ENCODE measurements around the gene PSEN1.

The PSEN1 gene

DNA sequence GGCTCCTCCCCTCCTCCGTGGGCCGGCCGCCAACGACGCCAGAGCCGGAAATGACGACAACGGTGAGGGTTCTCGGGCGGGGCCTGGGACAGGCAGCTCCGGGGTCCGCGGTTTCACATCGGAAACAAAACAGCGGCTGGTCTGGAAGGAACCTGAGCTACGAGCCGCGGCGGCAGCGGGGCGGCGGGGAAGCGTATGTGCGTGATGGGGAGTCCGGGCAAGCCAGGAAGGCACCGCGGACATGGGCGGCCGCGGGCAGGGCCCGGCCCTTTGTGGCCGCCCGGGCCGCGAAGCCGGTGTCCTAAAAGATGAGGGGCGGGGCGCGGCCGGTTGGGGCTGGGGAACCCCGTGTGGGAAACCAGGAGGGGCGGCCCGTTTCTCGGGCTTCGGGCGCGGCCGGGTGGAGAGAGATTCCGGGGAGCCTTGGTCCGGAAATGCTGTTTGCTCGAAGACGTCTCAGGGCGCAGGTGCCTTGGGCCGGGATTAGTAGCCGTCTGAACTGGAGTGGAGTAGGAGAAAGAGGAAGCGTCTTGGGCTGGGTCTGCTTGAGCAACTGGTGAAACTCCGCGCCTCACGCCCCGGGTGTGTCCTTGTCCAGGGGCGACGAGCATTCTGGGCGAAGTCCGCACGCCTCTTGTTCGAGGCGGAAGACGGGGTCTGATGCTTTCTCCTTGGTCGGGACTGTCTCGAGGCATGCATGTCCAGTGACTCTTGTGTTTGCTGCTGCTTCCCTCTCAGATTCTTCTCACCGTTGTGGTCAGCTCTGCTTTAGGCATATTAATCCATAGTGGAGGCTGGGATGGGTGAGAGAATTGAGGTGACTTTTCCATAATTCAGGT, at the start of gene PSEN1:
Gene PSEN1, plus strand, starts transcription at position 121 of the 839 bp plus-strand sequence. CDS start 11,513 bp downstream, outside the sequence.
- peak; percentile 78 to 88 for DNase-seq

DNA sequence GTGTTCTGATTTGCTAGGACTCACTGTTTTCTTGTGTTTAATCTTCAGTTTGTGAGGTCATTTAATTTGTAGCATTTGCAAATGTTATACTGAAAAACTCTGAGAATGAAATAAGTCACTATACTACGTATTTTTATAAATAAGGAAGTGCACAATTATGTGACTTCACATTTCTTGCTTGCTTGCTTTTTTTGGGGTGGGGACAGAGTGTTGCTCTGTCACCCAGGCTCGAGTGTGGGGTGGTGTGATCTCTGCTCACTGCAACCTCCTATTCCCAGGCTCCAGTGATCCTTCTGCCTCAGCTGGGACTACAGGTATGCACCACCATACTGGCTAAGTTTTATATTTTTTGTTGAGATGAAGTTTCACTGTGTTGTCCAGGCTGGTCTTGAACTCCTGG, 45.3 kb upstream of the PSEN1 start:
- DNase-seq = no peak

DNA sequence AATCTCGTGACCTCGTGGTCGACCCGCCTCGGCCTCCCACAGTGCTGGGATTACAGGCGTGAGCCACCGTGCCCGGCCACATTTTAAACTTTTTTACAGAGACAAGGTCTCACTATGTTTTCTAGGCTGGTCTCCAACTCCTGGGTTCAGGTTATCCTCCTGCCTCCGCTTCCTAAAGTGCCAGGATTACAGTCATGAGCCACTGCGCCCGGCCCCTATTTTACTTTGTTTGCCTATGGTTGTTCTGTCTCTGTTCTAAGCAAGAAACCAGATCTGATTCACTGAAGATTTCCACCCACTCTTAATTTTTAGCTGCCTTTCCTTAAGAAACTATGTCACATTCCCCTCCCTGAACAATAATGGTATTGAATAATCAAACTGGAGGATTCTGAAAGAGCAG, 38.9 kb upstream of the PSEN1 start:
- DNase-seq = no peak

DNA sequence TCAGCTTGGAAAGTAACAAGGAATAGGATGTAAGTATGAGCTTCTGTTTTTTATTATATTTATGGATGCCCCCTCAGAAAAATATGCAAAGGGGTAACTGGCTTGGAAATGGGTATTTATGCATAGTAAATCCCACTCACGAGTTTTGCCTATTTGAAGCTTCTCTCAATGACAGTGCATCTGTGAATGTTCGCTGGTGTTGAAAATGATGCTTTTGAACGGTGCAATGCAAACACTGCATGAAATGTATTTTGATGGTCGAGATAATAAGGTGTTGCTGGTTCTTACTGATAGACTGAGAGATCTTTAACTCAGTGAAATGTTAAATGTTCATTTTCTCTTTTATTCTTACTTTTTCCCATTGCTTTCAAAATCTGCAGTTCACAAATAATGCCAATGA, 36.0 kb upstream of the PSEN1 start:
- no peak for DNase-seq

DNA sequence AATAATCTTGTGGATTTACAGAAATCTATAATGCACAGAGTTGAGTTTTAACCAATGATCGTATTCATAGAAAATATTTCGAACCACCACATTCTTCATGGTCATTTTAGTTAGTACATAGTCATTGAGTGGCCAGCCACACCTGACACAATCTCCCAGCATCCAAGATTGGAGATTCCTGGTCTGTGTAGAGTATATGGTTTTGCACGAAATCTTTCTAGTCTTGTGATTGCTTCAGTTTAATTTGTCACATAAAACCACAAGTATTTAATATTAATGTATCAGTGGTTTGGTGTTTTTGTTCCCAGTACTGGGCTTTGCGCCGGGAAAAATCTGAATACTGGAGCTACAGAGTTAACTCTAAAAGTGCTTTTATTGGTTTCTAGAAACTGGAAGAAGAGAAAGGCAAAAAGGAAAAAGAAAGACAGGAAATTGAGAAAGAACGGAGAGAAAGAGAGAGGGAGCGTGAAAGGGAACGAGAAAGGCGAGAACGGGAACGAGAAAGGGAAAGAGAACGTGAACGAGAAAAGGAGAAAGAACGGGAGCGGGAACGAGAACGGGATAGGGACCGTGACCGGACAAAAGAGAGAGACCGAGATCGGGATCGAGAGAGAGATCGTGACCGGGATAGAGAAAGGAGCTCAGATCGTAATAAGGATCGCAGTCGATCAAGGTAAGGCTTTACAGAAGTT, 33.4 kb upstream of the PSEN1 start:
- DNase-seq = no peak

DNA sequence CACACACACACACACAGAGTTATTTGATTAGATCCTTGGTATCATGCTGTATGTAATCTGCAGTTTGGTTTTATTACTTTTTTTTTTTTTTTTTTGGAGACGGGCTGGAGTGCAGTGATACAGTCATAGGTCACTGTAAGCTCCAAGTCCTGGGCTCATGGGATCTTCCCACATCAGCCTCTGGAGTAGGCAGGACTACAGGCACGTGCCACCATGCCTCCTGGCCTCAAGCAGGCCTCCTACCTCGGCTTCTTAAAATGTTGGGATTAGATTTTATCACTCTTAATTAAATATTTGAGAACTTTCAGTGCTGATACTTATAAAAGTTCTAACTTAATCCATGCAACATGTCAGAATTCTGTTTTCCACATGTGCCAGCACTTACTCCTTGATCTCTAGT, 31.3 kb upstream of the PSEN1 start:
- no peak for DNase-seq

DNA sequence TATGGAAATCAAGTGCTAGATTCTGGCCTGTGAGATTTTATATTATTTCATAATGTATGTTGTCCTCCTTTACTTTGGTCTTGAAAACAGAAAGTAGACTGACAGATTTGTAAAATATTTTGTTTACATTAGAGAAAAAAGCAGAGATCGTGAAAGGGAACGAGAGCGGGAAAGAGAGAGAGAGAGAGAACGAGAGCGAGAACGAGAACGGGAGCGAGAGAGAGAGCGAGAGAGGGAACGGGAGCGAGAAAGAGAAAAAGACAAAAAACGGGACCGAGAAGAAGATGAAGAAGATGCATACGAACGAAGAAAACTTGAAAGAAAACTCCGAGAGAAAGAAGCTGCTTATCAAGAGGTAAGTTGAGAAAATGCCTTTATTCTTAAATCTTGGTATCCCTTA, 30.6 kb upstream of the PSEN1 start:
- DNase-seq = no peak

DNA sequence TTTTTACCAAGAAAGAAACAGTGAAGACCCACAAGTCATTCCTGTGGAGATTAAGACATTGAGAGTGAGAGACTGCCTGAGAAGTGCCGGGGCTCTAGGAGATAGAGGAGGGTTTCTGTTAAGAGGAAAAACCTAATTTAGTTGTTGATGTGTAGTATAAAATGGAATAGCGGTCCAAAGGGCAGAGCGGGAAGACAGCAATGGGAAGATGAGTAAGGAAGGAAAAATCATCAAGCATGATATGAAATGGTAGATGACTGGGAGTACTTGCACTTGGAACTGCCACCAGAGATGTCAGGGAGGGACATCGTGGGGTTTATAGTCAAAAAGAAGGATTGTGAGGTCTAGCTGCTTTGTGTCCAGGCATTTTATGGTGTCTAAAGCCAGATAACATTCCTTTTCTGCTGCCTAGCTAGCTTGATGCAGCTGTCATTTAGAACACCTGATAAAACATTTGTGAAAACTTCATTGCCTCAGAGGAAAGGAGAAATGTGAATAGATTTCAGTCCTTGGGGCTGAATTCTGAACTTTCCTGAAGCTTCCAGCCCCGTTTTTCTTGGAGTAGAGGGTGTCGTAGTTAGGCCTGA, 20.1 kb upstream of the PSEN1 start:
- no peak for DNase-seq

DNA sequence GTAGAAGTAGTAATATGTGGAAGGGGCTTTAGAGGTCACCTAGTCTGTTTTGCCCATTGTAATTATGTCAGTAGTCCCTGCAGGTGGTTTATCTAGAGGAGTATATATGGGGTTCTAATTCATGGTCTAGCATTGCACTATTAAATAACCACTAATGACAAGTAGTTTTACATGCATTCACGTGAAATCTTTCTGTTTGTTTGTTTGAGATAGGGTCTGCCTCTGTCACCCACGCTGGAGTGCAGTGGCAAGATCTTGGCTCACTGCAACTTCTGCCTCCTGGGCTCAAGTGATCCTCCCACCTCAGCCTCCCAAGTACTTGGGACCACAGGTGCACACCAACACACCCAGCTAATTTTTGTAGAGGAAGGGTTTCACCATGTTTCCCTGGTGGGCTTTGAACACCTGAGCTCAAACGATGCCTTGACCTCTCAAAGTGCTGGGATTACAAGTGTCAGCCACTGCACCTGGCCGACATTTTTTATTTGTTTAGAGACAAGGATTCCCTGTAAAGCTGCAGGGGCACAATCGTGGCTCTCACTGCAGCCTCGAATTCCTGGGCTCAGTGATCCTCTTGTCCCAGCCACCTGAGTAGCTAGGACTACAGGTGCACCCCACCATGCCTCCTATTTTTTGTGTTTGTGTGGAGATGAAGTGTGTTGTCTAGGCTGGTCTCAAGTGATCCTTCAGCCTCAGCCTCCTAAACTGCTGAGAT, 12.0 kb upstream of the PSEN1 start:
- no peak for DNase-seq

DNA sequence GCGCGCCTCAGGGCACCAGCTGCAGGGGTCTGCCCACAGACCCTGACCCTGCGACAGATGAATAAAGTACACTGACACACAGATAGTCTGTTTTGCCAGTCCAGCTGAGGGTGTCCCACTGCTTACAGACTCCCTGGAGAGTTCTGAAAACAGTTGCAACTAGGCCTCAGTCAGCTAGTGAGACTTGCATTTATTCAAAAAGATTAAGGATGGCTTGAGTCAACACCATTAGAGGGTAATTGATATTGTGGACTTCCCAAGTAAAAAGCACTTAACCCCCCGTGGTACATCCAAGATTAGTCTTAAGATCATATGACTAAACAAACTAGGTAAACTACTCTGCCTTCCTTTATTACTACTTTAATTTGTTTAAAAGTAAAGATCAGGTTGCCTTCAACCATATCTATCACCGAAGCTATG, 11.1 kb upstream of the PSEN1 start:
- DNase-seq = no peak

DNA sequence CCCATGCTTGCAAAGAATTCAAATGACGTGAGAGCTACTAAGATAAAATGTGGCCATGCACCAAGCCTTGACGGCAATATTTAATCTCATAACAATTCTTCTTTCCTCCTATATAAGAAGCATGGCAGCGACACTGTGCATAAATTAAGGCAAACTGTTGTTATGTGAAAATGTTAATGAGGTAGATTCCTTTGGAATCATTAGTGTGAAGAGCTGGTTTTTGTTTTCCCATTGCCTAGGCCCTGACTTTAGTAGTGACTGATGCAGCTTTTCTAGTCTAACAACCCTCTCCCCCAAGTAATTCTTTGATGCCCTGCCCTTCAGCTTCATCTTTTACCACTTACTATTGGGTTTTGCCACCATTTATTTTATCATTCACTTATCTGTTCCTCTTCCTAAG, 10.6 kb upstream of the PSEN1 start:
- DNase-seq = no peak

DNA sequence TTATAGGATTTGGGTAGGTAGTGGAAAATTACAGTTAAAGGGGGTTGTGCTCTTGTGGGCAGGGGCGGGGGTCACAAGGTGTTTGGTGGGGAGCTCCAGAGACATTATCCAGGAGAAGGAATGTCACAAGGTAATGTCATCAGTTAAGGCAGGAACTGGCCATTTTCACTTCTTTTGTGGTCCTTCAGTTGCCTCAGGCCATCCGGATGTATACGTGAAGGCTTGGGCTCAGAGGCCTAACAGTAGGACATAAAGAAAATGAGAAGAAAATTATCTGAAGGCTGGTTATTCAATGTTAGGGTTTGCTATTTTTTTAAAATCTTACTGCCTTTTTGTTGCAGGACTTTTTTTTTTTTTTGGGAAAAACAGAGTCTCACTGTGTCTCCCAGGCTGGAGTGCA, 2.5 kb upstream of the PSEN1 start:
- no peak for DNase-seq

DNA sequence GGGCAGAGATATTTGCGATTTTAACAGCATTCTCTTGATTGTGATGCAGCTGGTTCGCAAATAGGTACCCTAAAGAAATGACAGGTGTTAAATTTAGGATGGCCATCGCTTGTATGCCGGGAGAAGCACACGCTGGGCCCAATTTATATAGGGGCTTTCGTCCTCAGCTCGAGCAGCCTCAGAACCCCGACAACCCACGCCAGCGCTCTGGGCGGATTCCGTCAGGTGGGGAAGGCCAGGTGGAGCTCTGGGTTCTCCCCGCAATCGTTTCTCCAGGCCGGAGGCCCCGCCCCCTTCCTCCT, 271 bp upstream of the PSEN1 start:
- DNase-seq = no peak

DNA sequence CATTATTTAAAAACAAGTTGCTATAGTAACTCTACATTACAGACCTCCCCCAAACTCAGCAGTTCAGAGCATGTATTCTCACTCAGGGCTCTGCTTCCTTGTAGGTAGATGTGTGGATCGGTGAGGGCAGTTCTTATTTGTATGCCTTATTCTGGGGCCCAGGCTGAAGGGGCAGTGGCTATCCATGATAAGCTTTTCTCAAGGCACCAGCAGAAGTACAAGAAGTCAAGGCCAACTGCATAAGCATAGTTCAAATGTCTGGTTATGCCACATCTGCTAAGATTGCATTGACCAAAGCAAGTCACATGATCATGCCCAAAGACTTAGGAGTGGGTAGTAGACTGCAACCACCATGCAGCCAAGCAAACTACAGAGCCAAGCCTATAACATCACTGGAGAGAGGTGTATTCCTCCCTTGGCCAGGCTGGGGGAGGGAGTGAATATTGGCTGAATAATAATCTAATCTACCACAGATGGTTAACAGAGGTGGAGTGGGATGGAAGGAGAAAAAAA, 4.6 kb downstream of the PSEN1 start:
- DNase-seq = no peak

DNA sequence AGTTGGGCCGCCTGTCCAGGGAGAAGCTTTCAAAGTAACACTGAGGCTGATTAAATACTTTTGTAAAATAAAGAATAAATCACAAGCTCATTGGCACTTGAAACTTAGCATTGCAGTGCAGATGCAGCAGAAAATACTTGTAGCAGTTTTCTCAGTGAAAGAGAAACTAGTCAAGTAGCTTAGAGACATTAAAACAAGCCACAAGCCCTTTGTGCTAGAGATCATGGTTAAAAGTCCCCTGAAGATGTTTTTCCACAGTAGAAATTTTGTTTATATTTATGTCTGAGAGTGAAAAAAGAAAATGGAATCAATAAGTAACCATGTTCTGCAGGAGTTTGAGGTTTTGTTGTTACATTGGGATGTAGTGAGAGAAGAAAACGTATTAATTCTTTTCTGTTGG, 5.9 kb downstream of the PSEN1 start:
- DNase-seq = no peak

DNA sequence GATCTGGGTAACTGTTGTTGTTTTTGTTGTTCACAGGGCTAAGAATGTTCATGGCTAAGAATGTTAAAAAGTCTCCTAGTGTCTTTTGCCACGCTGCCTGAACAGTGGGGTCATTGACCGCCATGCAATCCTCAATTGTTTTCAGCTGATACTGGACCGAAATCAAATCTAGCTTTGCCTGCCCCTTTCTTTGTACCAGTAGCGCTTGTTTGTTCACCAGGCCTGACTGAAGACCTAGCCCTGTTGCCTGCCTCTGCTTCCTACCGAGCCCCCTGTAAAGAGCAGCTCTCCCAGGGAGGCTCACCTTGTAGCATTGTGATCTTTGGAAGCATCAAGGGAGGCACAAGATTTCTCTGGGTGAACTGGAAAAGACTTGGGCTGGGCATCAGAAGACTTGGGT, 6.7 kb downstream of the PSEN1 start:
- no peak for DNase-seq

DNA sequence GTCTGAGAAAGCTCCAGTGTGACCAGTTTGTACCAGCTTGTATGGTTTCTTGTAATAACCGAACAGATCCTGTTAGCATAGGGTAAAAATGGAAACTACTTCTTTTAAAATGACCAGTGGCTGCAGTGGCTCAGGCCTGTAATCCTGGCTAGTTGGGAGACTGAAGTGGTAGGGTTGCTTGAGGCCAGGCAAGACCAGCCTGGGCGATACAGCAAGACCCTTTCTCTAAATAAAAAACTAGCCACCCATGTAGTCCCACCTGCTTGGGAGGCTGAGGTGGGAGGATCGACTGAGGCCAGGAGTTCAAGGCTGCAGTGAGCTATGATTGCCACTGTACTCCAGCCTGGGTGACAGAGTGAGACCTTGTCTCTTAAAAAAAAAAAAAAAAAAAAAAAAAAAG, 7.3 kb downstream of the PSEN1 start:
- no peak for DNase-seq

DNA sequence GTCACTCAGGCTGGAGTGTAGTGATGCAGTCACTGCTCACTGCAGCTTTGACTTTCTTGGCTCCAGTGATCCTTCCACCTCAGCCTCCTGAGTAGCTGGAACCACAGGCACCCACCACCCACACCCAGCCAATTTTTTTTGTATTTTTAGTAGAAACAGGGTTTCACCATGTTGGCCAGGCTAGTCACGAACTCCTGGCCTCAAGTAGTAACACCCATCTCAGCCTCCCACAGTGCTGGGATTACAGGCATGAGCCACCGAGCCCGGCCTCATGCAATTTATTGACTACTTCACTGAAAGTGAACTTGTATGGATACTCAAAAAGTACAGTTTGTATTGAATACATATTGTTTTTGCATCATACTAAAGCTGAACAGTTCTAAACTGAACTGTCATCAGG, 9.1 kb downstream of the PSEN1 start:
- DNase-seq = no peak

DNA sequence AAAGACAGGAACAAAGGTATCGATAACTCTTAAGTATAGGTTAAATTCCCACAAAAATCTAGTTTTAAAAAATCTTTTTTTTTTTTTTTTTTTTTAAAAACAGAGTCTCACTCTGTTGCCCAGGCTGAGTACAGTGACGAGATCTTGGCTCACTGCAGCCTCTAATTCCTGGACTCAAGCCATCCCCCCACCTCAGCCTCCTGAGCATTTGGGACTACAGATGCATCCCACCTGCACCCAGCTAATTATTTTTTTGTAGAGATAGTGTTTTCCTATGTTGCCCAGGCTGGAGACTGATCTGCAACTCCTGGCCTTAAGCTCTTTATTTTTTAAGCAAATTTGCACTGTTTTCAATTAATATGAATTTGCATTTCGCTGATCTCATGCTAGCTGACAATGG, 9.8 kb downstream of the PSEN1 start:
- no peak for DNase-seq

DNA sequence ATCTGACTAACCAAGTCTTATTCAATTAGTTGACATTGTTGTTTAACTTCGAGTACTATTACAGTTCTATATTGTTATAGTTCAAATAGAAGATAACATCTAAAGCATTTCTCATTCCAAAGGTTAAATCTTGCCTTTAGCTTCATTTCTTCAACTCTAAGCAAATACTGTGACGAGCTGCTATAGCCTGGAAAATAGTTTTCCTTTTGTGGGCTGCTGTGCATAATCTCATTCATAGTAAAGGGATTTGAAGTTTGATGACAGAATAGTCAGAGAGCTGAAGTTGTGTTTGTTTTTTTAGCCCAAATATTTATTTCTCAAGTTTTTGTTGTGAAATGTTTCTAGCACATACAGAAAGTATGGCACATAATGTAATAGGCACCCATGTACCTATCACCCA, 13.4 kb downstream of the PSEN1 start:
- DNase-seq = no peak

DNA sequence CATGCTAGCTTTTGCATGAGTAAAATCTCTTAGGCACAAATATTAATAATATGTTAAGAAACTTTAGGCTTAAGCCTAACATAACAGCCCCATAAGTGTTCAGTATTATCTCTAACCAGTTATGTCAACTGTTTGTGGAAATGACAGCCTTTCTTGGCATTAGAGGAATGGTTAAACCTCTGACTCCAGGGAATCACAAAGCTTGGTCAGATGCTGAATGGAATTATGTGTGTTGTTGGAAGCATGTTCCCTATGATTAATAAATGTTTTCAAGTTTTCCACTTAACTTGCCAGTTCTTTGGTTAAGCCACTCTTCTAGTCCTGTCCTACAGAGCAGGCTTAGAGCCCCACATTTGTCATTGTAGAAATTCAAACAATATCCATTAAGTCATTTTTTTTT, 17.0 kb downstream of the PSEN1 start:
- no peak for DNase-seq

DNA sequence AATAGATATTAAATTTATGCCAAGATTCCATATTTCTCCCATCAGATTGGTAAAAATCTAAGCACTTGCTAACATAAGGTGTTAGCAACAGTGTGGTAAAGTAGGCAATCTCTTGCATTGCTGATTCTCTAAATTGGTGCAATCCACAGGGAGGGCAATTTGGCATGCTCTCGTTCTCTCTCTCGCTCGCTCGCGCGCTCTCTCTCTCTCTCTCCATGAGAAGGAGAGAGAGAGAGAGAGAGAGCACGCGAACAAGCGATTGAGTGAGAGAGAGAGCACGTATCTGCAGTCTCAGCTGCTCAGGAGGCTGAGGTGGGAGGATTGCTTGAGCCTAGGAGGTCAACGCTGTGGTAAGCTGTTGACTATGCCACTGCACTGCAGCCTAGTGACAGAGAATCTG, 25.9 kb downstream of the PSEN1 start:
- no peak for DNase-seq

DNA sequence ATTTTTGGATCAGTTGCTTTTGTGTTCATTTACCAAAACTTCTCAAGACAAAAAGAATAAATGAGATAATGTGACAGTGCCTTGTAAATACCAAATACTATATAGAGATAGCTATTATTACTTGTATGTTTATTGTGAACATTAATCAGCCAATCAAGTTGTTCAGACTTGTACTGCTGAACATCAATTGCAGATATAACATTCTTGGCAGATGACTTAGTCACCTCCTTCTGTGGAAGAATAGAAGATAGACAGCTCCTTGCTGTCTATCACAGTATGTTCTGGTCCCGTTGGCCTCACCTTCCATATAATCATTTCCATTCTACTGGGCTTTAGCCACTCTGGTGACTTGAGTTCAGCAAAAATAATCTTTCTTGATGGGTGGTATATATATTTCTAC, 30.1 kb downstream of the PSEN1 start:
- DNase-seq = no peak

DNA sequence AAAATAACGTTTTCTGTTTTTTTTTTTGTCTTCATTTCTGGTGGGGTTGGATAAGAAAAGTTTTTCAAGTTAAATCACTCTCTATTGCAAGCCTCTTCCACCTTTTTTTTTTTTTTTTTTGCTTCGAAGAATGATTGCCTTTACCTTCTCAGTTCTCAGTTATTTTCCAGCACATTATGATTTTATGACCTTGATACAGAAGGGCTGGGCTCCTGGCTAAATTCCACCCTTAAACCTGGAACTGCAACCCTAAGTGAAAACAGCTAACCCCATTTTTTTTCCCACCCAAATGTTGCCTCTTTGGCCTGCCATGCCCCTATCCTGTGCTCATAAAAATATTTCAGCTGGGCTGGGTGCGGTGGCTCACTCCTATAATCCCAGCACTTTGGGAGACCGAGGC, 31.4 kb downstream of the PSEN1 start:
- no peak for DNase-seq

Measured in cerebellar nuclear complex (tissue), 1 donor.